Hepatocyte (in vitro differentiated cells): ENCODE data around the gene CMSS1. TPM values are rescaled to one million over a fixed set of nuclear protein-coding genes. Genes with fewer than 3 reads are reported as not detected.

Experiments used
- DNase-seq: peaks from one replicate; pipeline ENCODE4 v3.0.0-alpha.2; 2016; ENCODE audit warnings: low spot score
- H2AFZ ChIP-seq: fragments of 200-600 bp; sonication (generic); 2 replicates; pipeline ENCODE4 v1.6.0; 2016; ENCODE audit warnings: antibody characterized with exemption, mild to moderate bottlenecking
- H3K27ac ChIP-seq: fragments of 200-600 bp; sonication (generic); 2 replicates; pipeline ENCODE4 v1.5.1; 2016; ENCODE audit warnings: mild to moderate bottlenecking
- H3K27me3 ChIP-seq: fragments of 200-600 bp; sonication (generic); 2 replicates; pipeline ENCODE4 v1.6.1; 2016
- H3K36me3 ChIP-seq: fragments of 200-600 bp; sonication (generic); replicated peaks from 2 replicates; pipeline ENCODE4 v1.5.1; 2016; ENCODE audit warnings: low read depth; ENCODE audit not compliant: insufficient read depth
- H3K4me1 ChIP-seq: fragments of 200-600 bp; sonication (generic); 2 replicates; pipeline ENCODE4 v1.5.1; 2016; ENCODE audit warnings: mild to moderate bottlenecking, moderate library complexity; ENCODE audit not compliant: insufficient read depth
- H3K4me2 ChIP-seq: fragments of 200-600 bp; sonication (generic); 2 replicates; pipeline ENCODE4 v1.6.0; 2016
- H3K4me3 ChIP-seq: fragments of 200-600 bp; sonication (generic); 2 replicates; pipeline ENCODE4 v1.5.1; 2016; ENCODE audit warnings: mild to moderate bottlenecking
- H3K79me2 ChIP-seq: fragments of 200-600 bp; sonication (generic); 2 replicates; pipeline ENCODE4 v1.6.0; 2017; ENCODE audit warnings: mild to moderate bottlenecking
- H3K9me2 ChIP-seq: fragments of 200-600 bp; sonication (generic); replicated peaks from 2 replicates; pipeline ENCODE4 v1.6.0; 2017; ENCODE audit warnings: mild to moderate bottlenecking; ENCODE audit not compliant: insufficient read depth
- H3K9me3 ChIP-seq: fragments of 200-600 bp; sonication (generic); 2 replicates; pipeline ENCODE4 v1.5.1; 2016; ENCODE audit warnings: low read depth, mild to moderate bottlenecking
- H4K20me1 ChIP-seq: fragments of 200-600 bp; sonication (generic); 2 replicates; pipeline ENCODE4 v1.6.0; 2016; ENCODE audit warnings: mild to moderate bottlenecking; ENCODE audit not compliant: insufficient read depth, poor library complexity, severe bottlenecking
- CTCF ChIP-seq: fragments of 200-600 bp; sonication (generic); IDR thresholded peaks from 2 replicates; pipeline ENCODE4 v1.5.1; 2016; ENCODE audit warnings: antibody characterized with exemption, mild to moderate bottlenecking; ENCODE audit not compliant: poor library complexity
- EZH2 ChIP-seq: fragments of 200-600 bp; sonication (generic); IDR thresholded peaks from 2 replicates; pipeline ENCODE4 v1.6.1; 2016; ENCODE audit warnings: antibody characterized with exemption, mild to moderate bottlenecking, borderline replicate concordance
- EZH2phosphoT487 ChIP-seq: fragments of 200-600 bp; sonication (generic); IDR thresholded peaks from one replicate; pipeline ENCODE4 v1.6.1; 2018; ENCODE audit warnings: antibody characterized with exemption, mild to moderate bottlenecking, low read depth, moderate library complexity; ENCODE audit not compliant: unreplicated experiment, severe bottlenecking
- WGBS: methylation state at CpG from one replicate; pipeline ENCODE4 v1.1.6; 2016; ENCODE audit warnings: low lambda C conversion rate; ENCODE audit errors: missing lambda C conversion rate; 5-methylcytosine and 5-hydroxymethylcytosine counted together
- polyA plus RNA-seq: library from polyadenylated mRNA; unstranded; fragments of >200 nt; fragmentation: Nextera tagmentation; extraction: Ambion mirVana; gene quantifications from 2 replicates; pipeline ENCODE4 v1.2.1, GENCODE V29; 2016
- total RNA-seq: library from RNA; depleted of rRNA; stranded (reverse); fragments of >200 nt; gene quantifications from 2 replicates; pipeline ENCODE4 v1.2.3, GENCODE V29; 2014

CMSS1 gene
- total and polyA plus RNA-seq, 2 experiments from 2014 or later = 11.8 to 17.0 TPM

- no peak for TF ChIP-seq EZH2
- no peak for TF ChIP-seq CTCF
- TF ChIP-seq EZH2phosphoT487 = no peak
- Histone ChIP-seq H2AFZ (no peak overlapping the region), H3K4me1 (peaks cover 6% of the 10 kb centered on the region), H3K27ac (no peak overlapping the region), H3K9me2 (no peaks in the 10 kb centered on the region), H3K4me3 (no peak overlapping the region), H3K36me3 (no peaks in the 10 kb centered on the region), H3K79me2 (peaks cover 12% of the 10 kb centered on the region), H3K9me3 (no peaks in the 10 kb centered on the region), H4K20me1 (no peaks in the 10 kb centered on the region), H3K27me3 (no peaks in the 10 kb centered on the region), H3K4me2 (no peak overlapping the region)
- DNase-seq = no peak
- whole genome bisulfite sequencing = 98% methylated on average over 2 of the region's 2 CpGs
Observed at GRCh38 chr3:99834211-99834957, 16.7 kb downstream of the CMSS1 start.

- Histone ChIP-seq H3K27me3 (no peaks in the 10 kb centered on the region), H3K4me3 (no peak overlapping the region), H3K9me3 (no peaks in the 10 kb centered on the region), H3K27ac (no peak overlapping the region), H2AFZ (no peak overlapping the region), H3K79me2 (peaks cover 20% of the 10 kb centered on the region), H4K20me1 (no peaks in the 10 kb centered on the region), H3K9me2 (no peaks in the 10 kb centered on the region), H3K4me1 (peaks cover 6% of the 10 kb centered on the region), H3K4me2 (no peak overlapping the region), H3K36me3 (no peaks in the 10 kb centered on the region)
- WGBS = 97% methylated on average over 3 of the region's 3 CpGs
- TF ChIP-seq EZH2phosphoT487 (no peak), CTCF (no peak), EZH2 (no peak)
- DNase-seq = no peak
Observed at GRCh38 chr3:99836681-99837080, 19.0 kb downstream of the CMSS1 start.

GRCh38 chr3:99837715-99838114 lies 20.1 kb downstream of the CMSS1 start:
- Histone ChIP-seq H3K4me3 (no peak overlapping the region), H3K9me3 (no peaks in the 10 kb centered on the region), H3K4me2 (no peak overlapping the region), H2AFZ (no peak overlapping the region), H3K36me3 (no peaks in the 10 kb centered on the region), H3K79me2 (peaks cover 20% of the 10 kb centered on the region), H3K4me1 (peaks cover 6% of the 10 kb centered on the region), H3K27ac (no peak overlapping the region), H3K27me3 (no peaks in the 10 kb centered on the region), H3K9me2 (no peaks in the 10 kb centered on the region), H4K20me1 (no peaks in the 10 kb centered on the region)
- no peak for DNase-seq
- TF ChIP-seq EZH2 (no peak), EZH2phosphoT487 (no peak), CTCF (no peak)
- 100% methylated on average over 1 of the region's 1 CpG for WGBS

GRCh38 chr3:99838755-99839154 lies 21.1 kb downstream of the CMSS1 start:
- Histone ChIP-seq H3K36me3 (no peaks in the 10 kb centered on the region), H3K27me3 (no peaks in the 10 kb centered on the region), H3K4me1 (peaks cover 4% of the 10 kb centered on the region), H3K4me3 (no peak overlapping the region), H2AFZ (no peak overlapping the region), H3K9me2 (no peaks in the 10 kb centered on the region), H4K20me1 (no peaks in the 10 kb centered on the region), H3K79me2 (peaks cover 20% of the 10 kb centered on the region), H3K9me3 (no peaks in the 10 kb centered on the region), H3K27ac (no peak overlapping the region), H3K4me2 (no peak overlapping the region)
- DNase-seq = no peak
- TF ChIP-seq EZH2phosphoT487 = no peak
- no peak for TF ChIP-seq EZH2
- no peak for TF ChIP-seq CTCF
